ENCODE data around the gene IDUA. TPM values are rescaled to one million over a fixed set of nuclear protein-coding genes. Genes with fewer than 3 reads are reported as not detected.

The IDUA gene
- total RNA-seq, 1 experiment from 2014 or later = 10.1 TPM

DNA sequence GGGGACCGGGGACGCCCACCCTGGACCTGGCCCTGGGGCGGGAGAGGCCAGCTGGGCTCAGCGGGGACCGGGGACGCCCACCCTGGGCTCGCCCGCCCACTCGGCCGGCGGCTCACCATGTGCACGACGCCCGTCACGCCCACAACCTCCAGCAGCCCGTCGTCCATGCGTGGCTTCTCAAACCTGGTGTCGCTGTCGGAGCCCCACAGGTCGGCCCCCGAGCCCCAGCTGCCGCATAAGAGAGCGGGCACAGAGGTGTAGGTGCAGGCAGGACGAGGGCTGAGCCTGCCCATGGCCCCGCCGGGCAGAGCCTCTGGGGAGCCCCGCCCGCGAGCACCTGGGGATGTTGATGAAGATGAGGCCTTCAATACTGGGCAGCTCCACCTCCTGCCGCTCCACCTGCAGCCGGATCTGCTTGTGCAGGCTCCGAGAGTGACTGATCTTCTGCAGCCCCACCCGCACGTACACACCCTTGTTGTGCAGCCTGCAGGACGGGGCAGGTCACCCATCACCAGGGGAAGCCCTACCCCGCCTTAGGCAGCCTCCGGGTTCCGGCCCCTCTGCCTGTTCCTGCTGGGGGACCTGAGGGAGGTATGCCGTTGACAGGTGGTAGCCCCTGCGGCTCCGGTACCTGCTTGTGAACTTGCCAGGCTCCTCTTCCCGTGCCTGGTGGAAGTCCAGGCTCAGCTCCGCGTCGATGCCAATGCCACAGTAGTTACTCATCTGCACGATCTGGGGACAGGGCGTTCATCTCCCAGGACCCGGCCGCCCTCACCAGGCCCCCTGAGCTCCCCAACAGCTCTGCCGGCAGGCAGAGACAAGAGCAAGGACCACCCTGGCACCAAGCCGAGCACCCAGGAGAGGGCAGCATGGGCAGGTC lies 25.3 kb upstream of the IDUA start:
- peak; percentile 51 for ATAC-seq
- Histone ChIP-seq H3K79me2 (ENCODE audit: low read length) (no peaks in the 10 kb centered on the region), H3F3A (ENCODE audit: low read length, unreplicated experiment) (no peaks in the 10 kb centered on the region), H3K27me3 (ENCODE audit: low read length) (no peaks in the 10 kb centered on the region), H4K20me1 (ENCODE audit: low read length) (no peaks in the 10 kb centered on the region), H3K27ac (ENCODE audit: low read length) (no peak overlapping the region), H3K4me3 (ENCODE audit: low read length) (no peak overlapping the region), H3K9ac (ENCODE audit: low read length) (no peak overlapping the region), H2AFZ (ENCODE audit: low read length) (no peak overlapping the region), H3K9me3 (ENCODE audit: low read length) (no peaks in the 10 kb centered on the region), H3K36me3 (ENCODE audit: low read depth, low read length) (no peaks in the 10 kb centered on the region), H3K9me2 (replicated peaks; ENCODE audit: low read length) (no peaks in the 10 kb centered on the region), H3K4me2 (ENCODE audit: low read length) (no peak overlapping the region), H3K4me1 (ENCODE audit: insufficient read depth, low read length) (no peaks in the 10 kb centered on the region)
- ChIA-PET POLR2A (ENCODE audit: unreplicated experiment) (no interaction called here), CTCF (no interaction called here)
- TF ChIP-seq EZH2 (IDR thresholded peaks at IDR 0.05; ENCODE audit: low read length, unreplicated experiment) = no peak
- TF ChIP-seq, protein P1, sequence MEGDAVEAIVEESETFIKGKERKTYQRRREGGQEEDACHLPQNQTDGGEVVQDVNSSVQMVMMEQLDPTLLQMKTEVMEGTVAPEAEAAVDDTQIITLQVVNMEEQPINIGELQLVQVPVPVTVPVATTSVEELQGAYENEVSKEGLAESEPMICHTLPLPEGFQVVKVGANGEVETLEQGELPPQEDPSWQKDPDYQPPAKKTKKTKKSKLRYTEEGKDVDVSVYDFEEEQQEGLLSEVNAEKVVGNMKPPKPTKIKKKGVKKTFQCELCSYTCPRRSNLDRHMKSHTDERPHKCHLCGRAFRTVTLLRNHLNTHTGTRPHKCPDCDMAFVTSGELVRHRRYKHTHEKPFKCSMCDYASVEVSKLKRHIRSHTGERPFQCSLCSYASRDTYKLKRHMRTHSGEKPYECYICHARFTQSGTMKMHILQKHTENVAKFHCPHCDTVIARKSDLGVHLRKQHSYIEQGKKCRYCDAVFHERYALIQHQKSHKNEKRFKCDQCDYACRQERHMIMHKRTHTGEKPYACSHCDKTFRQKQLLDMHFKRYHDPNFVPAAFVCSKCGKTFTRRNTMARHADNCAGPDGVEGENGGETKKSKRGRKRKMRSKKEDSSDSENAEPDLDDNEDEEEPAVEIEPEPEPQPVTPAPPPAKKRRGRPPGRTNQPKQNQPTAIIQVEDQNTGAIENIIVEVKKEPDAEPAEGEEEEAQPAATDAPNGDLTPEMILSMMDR (conservative IDR thresholded peaks at IDR 0.05; ENCODE audit: low read depth, low read length) = no peak
- no peak for TF ChIP-seq EZH2phosphoT487 (IDR thresholded peaks at IDR 0.05; ENCODE audit: borderline replicate concordance, low read length)
- no TSS peak for BruUV-seq (replicated peaks)
- DNase-seq = no peak
- intact Hi-C loops (cut with micrococcal nuclease) = no loop called here

DNA sequence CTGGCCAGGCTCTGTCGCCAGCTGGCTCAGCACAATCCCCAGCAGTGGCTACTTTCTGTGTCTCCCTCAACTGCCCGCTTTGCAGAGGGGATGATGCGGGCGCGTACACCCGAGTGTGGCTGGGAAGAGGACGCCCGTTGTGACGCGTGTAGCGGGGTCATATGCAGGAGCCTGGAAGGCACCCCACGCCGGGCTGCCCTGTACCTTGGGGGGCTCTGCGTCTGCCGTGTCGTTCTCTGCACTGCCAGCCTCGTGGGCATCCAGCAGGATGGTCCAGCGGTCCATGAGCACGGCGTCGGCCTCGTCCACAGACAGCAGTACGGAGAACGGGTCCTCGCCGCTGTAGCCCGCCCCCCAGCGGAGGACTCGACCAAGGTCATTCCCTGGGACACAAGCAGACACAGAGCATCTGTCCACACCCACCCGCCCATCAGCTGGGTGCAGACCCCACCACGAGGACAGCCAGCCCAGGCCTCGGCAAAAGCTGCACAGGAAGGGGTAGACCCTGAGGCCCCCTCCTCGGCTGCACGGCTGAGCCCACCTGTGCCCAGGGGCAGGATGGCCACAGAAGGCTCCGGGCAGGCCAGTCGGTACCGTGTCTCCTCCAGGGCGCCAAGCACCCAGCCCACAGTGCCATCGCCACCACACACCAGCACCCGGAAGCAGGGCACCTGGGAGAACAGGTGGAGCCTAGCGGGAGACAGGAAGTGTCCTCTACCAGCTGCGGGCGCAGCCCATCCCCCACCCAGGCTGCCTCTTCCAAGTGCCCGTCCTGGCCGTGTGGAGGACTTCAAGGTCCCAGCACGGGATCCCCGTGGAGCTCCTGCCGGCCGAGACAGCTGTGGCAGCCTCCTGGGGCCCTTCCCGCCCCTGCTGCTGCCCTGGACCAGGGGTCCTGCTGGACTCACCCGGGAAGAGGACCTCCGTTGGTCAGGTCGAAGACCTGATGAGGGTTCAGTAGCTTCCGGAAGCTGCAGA lies 24.3 kb upstream of the IDUA start:
- Histone ChIP-seq H3K36me3 (ENCODE audit: low read depth, low read length) (no peaks in the 10 kb centered on the region), H3K4me3 (ENCODE audit: low read length) (no peak overlapping the region), H3K9me2 (replicated peaks; ENCODE audit: low read length) (no peaks in the 10 kb centered on the region), H3K4me1 (ENCODE audit: insufficient read depth, low read length) (no peaks in the 10 kb centered on the region), H3K27ac (ENCODE audit: low read length) (no peak overlapping the region), H3K9me3 (ENCODE audit: low read length) (no peaks in the 10 kb centered on the region), H4K20me1 (ENCODE audit: low read length) (no peaks in the 10 kb centered on the region), H3F3A (ENCODE audit: low read length, unreplicated experiment) (no peaks in the 10 kb centered on the region), H2AFZ (ENCODE audit: low read length) (no peak overlapping the region), H3K9ac (ENCODE audit: low read length) (no peak overlapping the region), H3K79me2 (ENCODE audit: low read length) (no peaks in the 10 kb centered on the region), H3K27me3 (ENCODE audit: low read length) (no peaks in the 10 kb centered on the region), H3K4me2 (ENCODE audit: low read length) (no peak overlapping the region)
- BruUV-seq (replicated peaks) = no TSS peak
- ChIA-PET POLR2A (ENCODE audit: unreplicated experiment) (no interaction called here), CTCF (no interaction called here)
- intact Hi-C loops (cut with micrococcal nuclease) = no loop called here
- TF ChIP-seq EZH2phosphoT487 (IDR thresholded peaks at IDR 0.05; ENCODE audit: borderline replicate concordance, low read length) (no peak), EZH2 (IDR thresholded peaks at IDR 0.05; ENCODE audit: low read length, unreplicated experiment) (no peak)
- TF ChIP-seq, protein P1 (conservative IDR thresholded peaks at IDR 0.05; ENCODE audit: low read depth, low read length) = no peak
- no peak for DNase-seq
- ATAC-seq = peak; percentile 6; the same call in 1 of the 2 replicates
